Lung (tissue), 12 donors: Measurements from ENCODE around the gene ATP23. TPM values are rescaled to one million over a fixed set of nuclear protein-coding genes. Genes with fewer than 3 reads are reported as not detected.

ENCODE experiments used
- ATAC-seq: fragments of 200-7000 bp; cut with Tn5 transposase; one replicate; pipeline ENCODE4 v1.9.1; 2020; ENCODE audit warnings: moderate number of reproducible peaks; ENCODE audit not compliant: insufficient read depth, low FRiP score
- DNase-seq, 3 donors: peaks; one replicate each; pipeline ENCODE4 v3.0.0-alpha.2; 2013 to 2017
- H3K27ac ChIP-seq, 2 donors: one replicate each; pipeline ENCODE4 v1.5.1; 2013; ENCODE audit warnings: mild to moderate bottlenecking in 2 of 2, moderate library complexity in 2 of 2, control low read depth in 1 of 2, inconsistent platforms in 1 of 2, low read depth in 1 of 2, low read length in 1 of 2
- H3K27me3 ChIP-seq, 3 donors: one replicate each; pipeline ENCODE4 v1.5.1; 2013; ENCODE audit warnings: low read length in 2 of 3; ENCODE audit not compliant: control insufficient read depth in 3 of 3, insufficient read depth in 3 of 3
- H3K36me3 ChIP-seq, 4 donors: one replicate each; pipeline ENCODE4 v1.5.1; 2013; ENCODE audit warnings: low read length in 4 of 4, mild to moderate bottlenecking in 1 of 4, moderate library complexity in 1 of 4; ENCODE audit not compliant: control insufficient read depth in 4 of 4, insufficient read depth in 4 of 4
- H3K4me1 ChIP-seq, 5 donors: one replicate each; pipeline ENCODE4 v1.5.1; 2013; ENCODE audit warnings: low read length in 5 of 5, mild to moderate bottlenecking in 2 of 5, moderate library complexity in 1 of 5; ENCODE audit not compliant: control insufficient read depth in 5 of 5, insufficient read depth in 5 of 5
- H3K4me3 ChIP-seq: one replicate; pipeline ENCODE4 v1.5.1; 2013; ENCODE audit warnings: mild to moderate bottlenecking, control low read depth, moderate library complexity
- H3K9ac ChIP-seq, 2 donors: one replicate each; pipeline ENCODE4 v1.5.1; 2013; ENCODE audit warnings: low read length in 2 of 2, control low read depth in 1 of 2; ENCODE audit not compliant: insufficient read depth in 1 of 2
- H3K9me3 ChIP-seq, 4 donors: one replicate each; pipeline ENCODE4 v1.5.1; 2013; ENCODE audit warnings: low read length in 3 of 4, mild to moderate bottlenecking in 1 of 4, moderate library complexity in 1 of 4; ENCODE audit not compliant: control insufficient read depth in 4 of 4, insufficient read depth in 3 of 4
- WGBS, 2 donors: extraction: QIAGEN DNeasy Blood & Tissue Kit; methylation state at CpG; one replicate each; pipeline ENCODE4 v1.1.7; 2013; 5-methylcytosine and 5-hydroxymethylcytosine counted together
- polyA plus RNA-seq, 2 donors: library from polyadenylated mRNA; stranded (reverse); fragments of 200-250 nt; gene quantifications; one replicate each; pipeline ENCODE4 v1.2.1, GENCODE V29; 2013
- total RNA-seq, 2 donors: library from RNA; depleted of rRNA in 1 of 2; stranded (reverse); fragments of >200 nt in 1 of 2; gene quantifications; one replicate each; pipeline ENCODE4 v1.2.1, GENCODE V29; 2014 to 2021
- TF ChIP-seq, protein P1 (sequence below): IDR thresholded peaks from 2 replicates; pipeline ENCODE4 v1.5.1; 2012; ENCODE audit warnings: mild to moderate bottlenecking; ENCODE audit errors: control extremely low read depth, extremely low read depth
- donor health status: control.
- donor health status: control.
- donor health status: Bipolar disorder and iron deficiency.
- donor health status: healthy.
- donor health status: DM: yes; HTN: yes; CAD: no.

ATP23 gene
- total and polyA plus RNA-seq, 4 donors = 3.6 to 6.9 (median 5.9) TPM

GRCh38 chr12:57896434-57897201, 44.7 kb upstream of the ATP23 start:
- peak overlapping the region; percentile 97 to 99 for H3K27ac ChIP-seq
- H3K36me3 ChIP-seq = no peaks in the 10 kb centered on the region
- H3K4me1 ChIP-seq = peaks cover 21 to 71% (median 49%) of the 10 kb centered on the region in 5 donors
- TF ChIP-seq, protein P1, sequence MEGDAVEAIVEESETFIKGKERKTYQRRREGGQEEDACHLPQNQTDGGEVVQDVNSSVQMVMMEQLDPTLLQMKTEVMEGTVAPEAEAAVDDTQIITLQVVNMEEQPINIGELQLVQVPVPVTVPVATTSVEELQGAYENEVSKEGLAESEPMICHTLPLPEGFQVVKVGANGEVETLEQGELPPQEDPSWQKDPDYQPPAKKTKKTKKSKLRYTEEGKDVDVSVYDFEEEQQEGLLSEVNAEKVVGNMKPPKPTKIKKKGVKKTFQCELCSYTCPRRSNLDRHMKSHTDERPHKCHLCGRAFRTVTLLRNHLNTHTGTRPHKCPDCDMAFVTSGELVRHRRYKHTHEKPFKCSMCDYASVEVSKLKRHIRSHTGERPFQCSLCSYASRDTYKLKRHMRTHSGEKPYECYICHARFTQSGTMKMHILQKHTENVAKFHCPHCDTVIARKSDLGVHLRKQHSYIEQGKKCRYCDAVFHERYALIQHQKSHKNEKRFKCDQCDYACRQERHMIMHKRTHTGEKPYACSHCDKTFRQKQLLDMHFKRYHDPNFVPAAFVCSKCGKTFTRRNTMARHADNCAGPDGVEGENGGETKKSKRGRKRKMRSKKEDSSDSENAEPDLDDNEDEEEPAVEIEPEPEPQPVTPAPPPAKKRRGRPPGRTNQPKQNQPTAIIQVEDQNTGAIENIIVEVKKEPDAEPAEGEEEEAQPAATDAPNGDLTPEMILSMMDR = no peak
- H3K4me3 ChIP-seq = peak overlapping the region; percentile 46
- WGBS, 2 donors = 1 to 2% methylated on average over 53 to 54 of the region's 54 CpGs
- no peaks in the 10 kb centered on the region for H3K9me3 ChIP-seq
- peak; percentile 48 for ATAC-seq
- H3K9ac ChIP-seq = peak overlapping the region; percentile 72 to 94
- DNase-seq = peak; percentile 90 to 95 (median 94)
- no peaks in the 10 kb centered on the region for H3K27me3 ChIP-seq

- DNase-seq = no peak
- Histone ChIP-seq H3K9me3 (no peaks in the 10 kb centered on the region), H3K4me3 (no peak overlapping the region), H3K36me3 (no peaks in the 10 kb centered on the region), H3K4me1 (peaks cover 19 to 63% (median 42%) of the 10 kb centered on the region in 5 donors), H3K27ac (peak overlapping the region; percentile 43 to 99), H3K9ac (peak overlapping the region in 1 of 2 donors; percentile 78), H3K27me3 (no peaks in the 10 kb centered on the region)
- no peak for ATAC-seq
- TF ChIP-seq, protein P1 = no peak
- WGBS, 2 donors = 59 to 74% methylated on average over 10 of the region's 10 CpGs
Measured at GRCh38 chr12:57897286-57897974, 43.9 kb upstream of the ATP23 start.

- no peak overlapping the region for H3K9ac ChIP-seq
- no peak for ATAC-seq
Measured at GRCh38 chr12:57898308-57898970, 42.9 kb upstream of the ATP23 start.

More at GRCh38 chr12:57898308-57898970, 42.9 kb upstream of the ATP23 start:
- Histone ChIP-seq H3K9me3 (no peaks in the 10 kb centered on the region), H3K4me3 (no peak overlapping the region), H3K4me1 (peaks cover 10 to 52% (median 33%) of the 10 kb centered on the region in 5 donors), H3K27me3 (no peaks in the 10 kb centered on the region), H3K36me3 (peaks cover 0 to 3% (median 0%) of the 10 kb centered on the region in 4 donors), H3K27ac (peak overlapping the region; percentile 24 to 72)
- 37 to 39% methylated on average over 5 of the region's 5 CpGs for WGBS, 2 donors
- DNase-seq = no peak
- TF ChIP-seq, protein P1 = no peak
